Hematopoietic multipotent progenitor cell treated with erythropoietin and hydrocortisone succinate and interleukin-3 and kit ligand, for 4 days (in vitro differentiated cells): ENCODE results near the gene NSL1.
"Not testable (repeated sequence)": the region's sequence is repeated elsewhere in the genome, so short reads cannot be mapped to it uniquely, and the experiment has no call there.

Experiments
- DNase-seq: peaks from one replicate; pipeline ENCODE4 v3.0.0-alpha.2; 2015

Gene NSL1, protein sequence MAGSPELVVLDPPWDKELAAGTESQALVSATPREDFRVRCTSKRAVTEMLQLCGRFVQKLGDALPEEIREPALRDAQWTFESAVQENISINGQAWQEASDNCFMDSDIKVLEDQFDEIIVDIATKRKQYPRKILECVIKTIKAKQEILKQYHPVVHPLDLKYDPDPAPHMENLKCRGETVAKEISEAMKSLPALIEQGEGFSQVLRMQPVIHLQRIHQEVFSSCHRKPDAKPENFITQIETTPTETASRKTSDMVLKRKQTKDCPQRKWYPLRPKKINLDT

DNA sequence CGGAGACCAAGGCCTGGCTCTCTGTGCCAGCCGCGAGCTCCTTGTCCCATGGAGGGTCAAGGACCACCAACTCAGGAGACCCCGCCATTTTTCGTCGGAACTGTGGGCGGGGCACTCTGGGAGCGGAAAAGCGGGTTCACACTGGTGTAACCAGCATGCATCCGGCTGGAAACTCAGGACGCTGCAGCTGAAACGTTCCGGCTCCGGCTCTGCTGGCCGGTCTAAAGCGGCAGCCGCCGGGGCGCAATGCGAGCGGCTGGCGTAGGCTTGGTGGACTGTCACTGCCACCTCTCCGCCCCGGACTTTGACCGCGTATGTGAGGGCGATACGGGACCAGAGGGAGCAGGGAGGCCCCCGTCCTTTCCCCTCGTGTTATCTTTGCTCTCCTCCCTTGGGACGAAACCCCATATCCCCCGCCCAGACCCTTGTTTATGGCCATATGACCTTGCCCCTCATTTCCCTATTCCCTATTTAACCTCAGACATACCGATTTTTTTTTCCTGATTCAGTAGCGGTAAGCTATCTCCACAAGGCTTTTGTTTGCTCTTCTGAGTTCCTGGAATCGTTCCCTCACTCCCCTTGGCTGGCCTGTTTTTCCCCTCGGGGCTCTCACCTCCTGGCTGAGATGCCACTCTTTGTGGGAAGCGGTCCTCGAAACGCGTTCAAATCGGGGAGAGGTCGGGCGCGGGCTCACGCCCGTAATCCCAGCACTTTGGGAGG, at the start of gene NSL1, which contains the start of gene TATDN3:
Gene NSL1 (minus strand): TSS at position 102 of the 720 bp plus-strand sequence. CDS start 14 bp downstream, at position 88.
Gene TATDN3 (plus strand): TSS at position 219 of the 720 bp plus-strand sequence. CDS start 28 bp downstream, at position 247.
- peak; percentile 95 for DNase-seq

DNA sequence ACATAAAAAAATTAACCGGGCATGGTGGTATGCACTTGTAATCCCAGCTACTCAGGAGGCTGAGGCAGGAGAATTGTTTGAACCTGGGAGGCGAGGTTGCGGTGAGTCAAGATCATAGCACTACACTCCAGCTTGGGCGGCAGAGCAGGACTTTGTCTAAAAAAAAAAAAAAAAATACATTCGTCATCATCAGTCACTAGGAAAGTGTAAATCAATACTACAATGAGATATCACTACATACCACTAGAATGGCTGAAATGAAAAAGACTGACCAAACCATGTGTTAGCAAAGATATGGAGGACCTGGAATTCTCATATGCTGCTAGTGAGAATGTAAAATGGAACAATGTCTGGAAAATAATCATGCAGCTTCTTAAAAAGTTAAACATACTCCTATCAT, 46.6 kb upstream of the NSL1 start:
- DNase-seq, result no peak

DNA sequence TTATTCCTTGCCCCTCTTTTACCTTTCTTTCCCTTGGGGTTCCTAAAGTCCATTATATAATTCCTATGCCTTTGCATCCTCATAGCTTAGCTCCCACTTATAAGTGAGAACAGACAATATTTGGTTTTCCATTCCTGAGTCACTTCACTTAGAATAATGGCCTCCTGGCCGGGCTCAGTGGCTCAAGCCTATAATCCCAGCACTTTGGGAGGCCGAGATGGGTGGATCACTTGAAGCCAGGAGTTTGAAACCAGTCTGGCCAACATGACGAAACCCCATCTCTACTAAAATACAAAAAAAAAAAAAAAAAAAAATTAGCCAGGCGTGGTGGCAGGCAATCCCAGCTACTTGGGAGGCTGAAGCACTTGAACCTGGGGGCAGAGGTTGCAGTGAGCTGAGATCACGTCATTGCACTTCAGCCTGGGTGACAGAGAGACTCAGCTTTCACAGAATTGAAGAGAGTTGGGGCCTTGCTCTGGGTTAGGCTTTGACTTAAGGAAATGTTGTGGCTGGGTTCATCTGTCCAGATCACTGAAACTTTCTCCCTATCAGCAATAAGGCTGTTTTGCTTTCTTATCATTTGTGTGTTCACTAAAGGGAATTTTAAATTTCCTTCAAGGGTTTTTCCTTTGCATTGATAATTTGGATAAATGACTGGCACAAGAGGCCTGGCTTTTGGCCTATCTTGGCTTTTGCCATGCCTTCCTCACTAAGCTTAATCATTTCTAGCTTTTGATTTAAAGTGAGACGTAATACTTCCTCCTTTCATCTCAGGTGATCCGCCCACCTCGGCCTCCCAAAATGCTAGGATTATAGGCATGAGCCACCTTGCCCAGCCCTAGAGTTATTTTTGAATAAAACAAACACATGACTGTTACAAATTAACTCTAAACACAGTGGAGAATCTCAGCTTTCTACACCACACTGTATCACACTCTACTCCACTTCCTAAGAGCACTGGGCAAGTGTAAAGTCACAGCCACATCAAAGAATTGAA, 41.9 kb upstream of the NSL1 start:
- DNase-seq, result not testable (repeated sequence)

DNA sequence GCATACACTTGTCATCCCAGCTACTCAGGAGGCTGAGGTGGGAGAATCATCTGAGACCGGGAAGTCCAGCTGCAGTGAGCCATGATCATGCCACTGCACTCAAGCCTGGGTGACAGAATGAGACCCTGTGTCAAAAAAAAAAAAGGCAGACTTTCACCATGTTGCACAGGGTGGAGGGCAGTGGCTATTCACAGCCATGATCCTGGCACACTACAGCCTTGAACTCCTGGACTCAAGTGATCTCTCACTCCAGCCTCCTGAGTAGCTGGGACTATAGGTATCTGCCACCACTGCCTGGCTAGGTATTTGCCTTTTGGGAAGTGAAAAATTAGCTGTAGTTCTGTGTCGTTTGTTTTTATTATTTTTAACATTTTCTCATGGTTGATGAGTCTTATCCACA, 36.8 kb upstream of the NSL1 start:
- no peak for DNase-seq

DNA sequence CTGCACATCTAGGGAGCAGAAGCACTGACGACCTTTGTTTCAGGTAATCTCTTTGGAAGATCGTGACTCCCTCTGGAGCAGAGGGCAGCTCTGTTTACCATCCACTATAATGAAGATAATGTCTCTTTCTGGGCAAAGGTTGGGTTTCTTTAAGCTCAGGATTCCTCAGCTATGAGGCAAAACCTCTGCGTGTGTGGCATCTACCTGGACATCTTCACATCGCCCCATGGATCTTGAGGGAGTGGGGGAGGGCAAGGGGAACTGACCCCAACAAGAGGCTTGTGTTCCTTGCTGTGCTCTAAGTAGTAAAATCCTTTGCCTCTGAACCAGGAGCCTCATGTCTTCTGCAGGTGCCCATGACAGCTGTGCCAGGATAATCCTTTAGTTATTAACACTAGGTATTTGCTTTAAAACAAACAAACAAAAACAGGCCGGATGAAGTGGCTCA, 36.3 kb upstream of the NSL1 start:
- no peak for DNase-seq

DNA sequence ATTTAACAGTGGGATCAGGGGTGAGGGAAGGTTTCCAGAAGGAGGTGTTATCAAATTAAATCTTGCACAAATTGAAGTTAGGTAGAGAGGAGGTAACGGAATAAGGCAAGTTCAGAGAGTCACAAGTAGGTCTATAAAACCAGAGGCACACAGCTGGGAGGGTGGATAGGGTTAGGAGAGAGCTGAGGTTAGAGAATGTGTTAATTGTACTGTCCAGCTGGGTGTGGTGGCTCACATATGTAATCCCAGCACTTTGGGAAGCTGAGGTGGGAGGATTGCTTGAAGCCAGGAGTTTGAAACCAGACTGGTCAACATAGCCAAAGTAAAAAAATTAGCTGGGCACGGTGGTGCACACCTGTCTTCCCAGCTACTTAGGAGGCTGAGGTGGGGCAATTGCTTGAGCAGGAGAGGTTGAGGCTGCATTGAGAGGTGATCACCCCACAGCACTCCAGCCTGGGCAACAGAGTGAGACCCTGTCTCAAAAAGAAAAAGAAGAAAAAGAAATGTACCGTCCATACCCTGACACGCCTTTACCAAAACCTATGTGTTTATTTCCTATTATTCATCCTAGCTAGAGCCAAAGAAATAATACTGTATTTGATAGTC, 35.7 kb upstream of the NSL1 start:
- DNase-seq, result no peak

DNA sequence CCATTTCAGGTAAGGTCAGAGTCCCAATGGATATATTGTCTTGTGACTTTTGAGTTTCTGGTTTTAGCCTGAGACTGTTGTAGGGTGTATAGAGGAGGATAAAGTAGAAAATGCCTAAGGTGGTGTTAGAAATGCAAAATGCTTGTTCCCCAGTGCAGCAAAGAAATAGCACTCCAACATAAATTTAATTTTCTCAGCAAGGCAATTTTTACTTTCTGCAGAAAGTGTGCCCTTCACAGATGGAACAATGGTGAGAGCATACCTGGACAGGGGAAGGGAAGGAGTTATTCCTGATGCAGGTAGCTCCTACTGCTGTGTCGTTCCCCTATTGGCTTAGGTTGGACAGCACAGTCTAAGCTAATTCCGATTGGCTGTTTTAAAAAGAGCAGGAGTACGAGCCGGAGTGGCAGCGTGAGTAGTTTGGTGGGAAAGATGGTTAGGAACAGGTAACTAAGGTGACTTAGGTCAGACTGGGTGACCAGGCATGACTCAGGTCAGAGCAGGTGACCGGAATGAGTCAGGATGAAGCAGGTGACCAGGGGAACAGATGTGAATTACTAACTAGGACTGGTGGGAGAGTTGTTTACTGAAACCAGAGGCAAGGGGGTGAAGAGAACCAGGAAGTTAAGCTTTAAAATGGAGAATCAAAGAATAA, 34.3 kb upstream of the NSL1 start:
- DNase-seq, result no peak

DNA sequence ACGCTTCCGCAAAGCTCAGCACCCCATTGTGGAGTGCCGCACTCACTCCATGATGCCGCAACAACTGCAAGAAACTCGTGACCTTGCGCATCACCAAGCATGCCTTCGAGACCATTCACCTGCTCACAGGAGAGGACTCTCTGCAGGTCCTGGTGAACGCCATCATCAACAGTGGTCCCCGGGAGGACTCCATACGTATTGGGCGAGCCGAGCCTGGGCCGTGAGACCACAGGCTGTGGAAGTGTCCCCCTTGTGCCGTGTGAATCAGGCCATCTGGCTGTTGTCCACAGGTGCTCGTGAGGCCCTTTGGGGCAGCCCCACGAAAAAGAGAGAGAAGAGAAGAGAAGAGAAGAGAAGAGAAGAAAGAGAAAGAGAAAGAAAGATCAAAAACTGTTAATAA, 32.6 kb upstream of the NSL1 start:
- no peak for DNase-seq

DNA sequence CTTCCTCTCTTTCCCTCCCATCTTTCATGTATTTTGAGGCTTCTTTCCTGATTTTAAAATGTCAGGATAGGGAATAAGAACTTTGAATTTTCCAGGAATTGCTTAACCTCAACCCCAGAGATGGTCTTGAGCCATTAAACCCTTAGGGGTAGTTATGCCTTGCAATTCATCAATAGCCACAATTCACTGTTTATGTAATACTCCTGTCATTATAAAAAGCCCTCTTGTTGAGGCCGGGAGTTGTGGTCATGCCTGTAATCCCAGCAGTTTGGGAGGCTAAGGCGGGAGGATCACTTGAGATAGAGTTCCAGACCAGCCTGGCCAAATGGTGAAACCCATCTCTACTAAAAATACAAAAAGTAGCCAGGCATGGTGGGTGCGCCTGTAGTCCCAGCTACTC, 31.4 kb upstream of the NSL1 start:
- DNase-seq, result no peak

DNA sequence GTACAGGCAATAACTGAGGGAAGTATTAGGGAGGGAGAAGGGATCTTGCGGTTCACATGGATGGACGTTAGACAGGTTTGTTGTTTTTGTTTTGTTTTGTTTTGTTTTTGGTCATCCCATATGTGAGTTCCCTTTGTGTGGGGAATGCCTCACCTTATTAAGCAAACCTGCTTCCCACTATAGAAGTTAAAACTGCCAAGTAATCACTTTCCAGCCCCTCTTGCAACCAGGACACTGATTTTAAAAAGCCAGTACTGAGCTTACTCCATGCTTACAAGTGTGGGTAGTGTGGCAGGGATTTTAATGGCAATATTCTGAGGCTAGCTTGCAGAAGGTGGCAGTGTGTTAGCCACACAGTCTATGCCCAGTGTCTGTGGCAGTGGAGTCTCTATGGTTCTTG, 29.4 kb upstream of the NSL1 start:
- no peak for DNase-seq

DNA sequence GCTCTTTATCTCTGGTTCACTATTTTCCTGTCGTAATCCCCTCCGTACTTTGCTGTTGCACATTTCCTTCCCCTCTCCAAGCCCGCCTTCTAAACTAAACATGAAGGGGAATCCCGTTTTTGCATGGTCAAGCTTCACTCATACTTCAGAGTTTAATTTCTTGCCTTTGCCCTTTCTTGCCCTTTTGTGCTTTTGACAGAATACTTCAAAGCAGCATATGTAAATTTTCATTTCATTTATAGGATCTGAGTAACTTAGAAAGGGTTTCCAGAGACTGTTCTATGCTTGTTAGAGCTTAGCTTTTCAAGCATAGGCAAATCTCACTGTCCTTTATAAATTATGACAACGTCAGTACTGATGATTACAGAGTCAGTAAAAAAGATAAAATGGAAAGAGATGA, 28.1 kb upstream of the NSL1 start:
- DNase-seq, result peak; percentile 56

DNA sequence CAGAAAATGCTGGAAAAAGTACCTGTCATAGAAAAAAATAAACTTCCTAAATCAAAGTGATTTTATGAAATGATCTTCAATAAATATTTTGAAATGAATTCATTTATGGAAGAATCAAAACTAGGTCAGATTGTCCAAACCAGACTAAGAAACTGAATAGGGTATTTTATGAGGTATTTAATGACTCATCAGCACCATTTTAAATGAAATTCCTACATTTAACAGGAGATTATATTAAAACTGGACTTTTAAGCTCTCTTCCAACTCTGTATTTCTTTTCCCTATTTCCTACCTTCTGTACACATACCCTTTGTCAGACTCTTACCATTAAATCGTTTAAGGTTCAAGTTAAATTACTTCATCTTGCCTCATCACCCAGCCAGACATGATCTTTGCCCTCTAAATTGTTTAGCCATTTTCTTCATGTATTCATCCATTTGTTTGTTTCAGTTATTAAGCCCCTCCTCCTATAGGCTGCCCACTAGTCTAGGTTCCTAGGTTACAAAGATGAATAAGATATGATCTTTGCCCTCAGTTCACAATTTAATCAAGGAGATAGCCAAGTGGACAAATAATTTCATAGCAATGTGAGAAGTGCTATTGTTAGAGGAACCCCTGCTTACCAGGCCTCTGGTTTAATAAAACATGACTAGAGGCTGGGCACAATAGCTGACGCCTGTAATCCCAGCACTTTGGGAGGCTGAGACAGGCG, 25.1 kb upstream of the NSL1 start:
- no peak for DNase-seq

DNA sequence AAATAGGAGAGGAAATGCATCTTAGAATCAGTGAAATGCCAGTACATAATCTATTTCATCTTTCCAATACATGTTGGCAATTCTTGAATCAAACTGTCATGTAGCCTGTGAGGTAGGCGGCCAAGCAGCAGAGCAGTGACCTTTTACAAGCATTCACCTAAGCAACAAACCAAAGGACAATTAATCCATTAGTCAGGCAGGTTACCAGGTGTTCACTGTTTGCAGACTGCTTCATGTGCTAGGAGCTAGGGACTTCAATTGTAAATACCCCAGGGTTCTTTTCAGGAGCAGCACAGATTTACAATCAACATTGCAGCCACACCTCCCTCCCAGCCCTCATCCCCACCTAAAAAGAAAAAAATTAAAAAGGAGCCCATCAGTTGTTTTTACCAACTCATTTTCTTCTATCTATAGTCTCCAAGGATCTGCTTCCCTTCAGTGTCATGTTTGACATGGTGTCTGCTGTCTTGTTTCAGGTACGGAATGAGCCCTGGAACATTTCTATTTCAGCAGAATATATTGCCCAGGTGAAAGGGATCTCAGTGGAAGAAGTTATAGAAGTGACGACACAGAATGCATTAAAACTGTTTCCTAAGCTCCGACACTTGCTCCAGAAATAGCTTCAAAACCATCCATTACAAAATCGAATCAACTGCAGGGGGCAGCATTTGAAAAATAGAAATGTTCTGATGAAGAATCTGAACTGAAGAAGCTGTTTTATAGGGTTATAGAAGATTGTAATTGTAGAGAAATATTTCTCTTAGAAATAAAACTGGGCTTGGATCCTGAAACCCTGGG, 23.2 kb upstream of the NSL1 start:
- peak; percentile 56 for DNase-seq

DNA sequence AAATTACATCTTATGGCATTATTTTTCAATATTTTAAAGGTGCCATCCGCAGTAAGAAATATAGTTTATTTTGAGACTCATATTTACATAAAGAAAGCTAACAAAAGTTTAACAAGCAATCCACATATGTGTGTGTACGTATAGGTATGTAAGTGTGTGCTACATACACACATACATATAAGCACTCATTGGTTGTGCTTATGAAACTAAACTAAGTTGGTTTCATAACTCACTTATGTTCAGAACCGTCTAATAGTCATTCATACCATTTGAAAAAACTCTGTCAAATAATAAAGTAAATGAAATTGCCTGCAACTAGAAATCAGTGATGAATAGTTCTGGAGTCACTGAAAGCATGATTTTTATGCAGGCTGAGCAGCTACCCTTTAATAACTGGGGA, 14.2 kb upstream of the NSL1 start:
- DNase-seq, result no peak

DNA sequence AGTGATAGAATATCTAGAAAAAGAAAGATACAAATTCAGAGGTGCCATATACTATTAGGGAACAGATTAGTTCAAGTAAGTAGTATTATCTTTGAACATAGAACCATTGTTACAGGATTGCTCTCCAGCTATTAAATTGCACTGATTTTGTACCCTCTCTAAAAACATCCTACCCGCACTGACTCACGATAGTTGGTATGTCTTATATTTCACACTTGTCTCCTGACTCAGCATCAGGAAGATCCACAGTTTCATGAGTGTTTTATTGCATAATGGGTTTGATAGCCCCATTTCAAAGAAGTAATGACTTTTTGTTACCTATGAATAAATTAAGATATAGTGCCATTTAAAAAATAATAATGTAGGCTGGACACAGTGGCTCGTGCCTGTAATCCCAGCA, 6.1 kb upstream of the NSL1 start:
- no peak for DNase-seq

DNA sequence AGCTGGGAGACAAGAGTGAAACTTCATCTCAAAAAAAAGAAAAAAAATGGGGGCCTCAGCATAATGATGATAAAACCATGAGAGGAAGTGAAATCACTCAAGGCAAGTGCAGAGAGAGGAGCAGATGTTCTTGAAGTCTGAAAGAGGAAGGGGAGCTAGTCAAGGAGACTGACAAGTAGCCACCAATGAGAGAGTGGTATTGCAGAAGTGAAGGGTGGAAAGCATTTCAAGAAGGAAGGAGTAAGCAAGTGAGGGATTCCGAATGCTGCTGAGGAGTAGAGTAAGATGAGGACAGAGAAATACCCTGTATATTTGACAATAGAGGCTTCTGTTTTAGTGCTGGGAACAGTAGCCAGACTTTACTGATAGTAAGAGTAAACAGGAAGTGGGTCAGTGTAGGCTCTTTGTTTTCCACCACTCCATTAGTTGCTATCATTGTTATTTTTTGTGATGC, 3.0 kb upstream of the NSL1 start:
- DNase-seq, result peak; percentile 86

DNA sequence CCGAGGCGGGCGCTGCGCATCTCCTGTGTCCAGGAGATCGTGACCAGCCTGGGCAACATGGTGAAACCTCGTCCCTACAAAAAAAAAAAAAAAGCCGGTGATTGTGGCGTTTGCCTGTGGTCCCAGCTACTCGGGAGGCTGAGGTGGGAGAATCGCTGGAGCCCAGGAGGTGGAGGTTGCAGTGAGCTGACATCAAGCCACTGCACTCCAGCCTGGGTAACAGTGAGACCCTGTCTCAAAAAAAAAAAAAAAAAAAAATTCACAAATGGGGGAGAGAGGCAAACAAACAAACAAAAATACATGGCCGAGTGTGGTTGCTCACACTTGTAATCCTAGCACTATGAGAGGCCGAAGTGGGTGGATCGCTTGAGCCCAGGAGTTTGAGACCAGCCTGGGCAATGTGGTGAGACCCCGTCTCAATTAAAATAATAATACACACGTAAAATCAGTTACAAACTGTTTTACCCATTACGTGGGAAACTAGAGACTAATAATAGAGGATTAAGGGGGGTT, 875 bp upstream of the NSL1 start:
- DNase-seq, result no peak

DNA sequence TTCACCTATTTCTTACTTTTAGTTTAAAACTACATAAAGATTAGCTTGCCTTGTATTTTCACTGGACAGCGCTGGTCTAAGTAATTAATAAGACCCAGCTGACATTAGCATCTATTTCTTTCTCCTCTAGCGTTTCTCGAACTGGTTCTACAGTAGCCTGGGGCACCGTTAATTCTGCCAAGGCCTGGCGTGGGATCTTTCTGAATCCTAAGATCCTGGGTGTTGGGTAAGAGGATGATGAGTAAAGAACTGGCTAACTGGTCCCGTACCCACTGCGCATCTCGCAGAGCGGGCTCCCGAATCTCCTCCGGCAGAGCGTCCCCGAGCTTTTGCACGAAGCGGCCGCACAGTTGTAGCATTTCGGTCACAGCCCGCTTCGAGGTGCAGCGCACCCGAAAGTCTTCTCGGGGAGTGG, 309 bp downstream of the NSL1 start:
- no peak for DNase-seq

DNA sequence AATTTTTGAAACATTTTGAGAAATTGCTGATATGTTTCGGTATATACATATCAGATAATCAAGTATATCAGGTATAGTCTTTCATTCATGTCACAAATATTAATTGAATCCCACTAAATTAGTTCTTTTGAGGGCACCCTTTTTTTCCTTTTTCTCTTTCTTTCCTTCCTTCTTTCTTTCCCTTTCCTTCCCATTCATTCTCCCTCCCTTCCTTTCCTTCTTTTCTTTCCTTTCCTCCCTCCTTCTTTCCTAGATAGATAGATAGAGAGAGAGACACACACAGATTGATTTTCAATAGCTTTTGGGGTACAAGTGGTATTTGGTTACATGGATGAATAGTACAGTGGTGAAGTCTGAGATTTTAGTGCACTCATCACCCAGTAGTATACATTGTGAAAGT, 5.7 kb downstream of the NSL1 start:
- no peak for DNase-seq

DNA sequence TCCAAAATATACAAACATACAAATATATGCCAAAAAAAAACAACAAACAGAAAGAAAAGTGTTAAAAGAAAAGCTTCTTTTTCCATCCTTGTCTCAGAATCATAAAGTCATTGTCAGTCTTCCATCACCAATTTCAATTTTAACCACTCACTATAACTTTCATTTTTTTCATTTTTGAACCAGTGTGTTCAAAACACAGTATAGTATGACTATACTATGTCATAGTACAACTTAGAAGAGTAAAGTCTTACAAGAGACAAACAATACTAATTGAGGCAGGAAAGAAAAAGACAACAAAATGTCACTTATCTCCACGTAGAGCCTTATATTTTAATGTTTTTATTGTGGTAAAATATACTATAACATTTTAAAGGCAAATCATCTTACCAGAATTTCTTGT, 7.6 kb downstream of the NSL1 start:
- no peak for DNase-seq
